ENCODE data around the gene TSSK2. TPM values are rescaled to one million over a fixed set of nuclear protein-coding genes. Genes with fewer than 3 reads are reported as not detected.

TSSK2 gene
- polyA plus RNA-seq, 12 donors = 0.11 to 0.46 TPM; not detected in 10

GRCh38 chr22:19180740-19181410 lies 49.8 kb downstream of the TSSK2 start:
- DNase-seq = no peak

GRCh38 chr22:19181786-19182471 lies 50.8 kb downstream of the TSSK2 start:
- no peak for DNase-seq

Other genes with a start within 250 kb of the TSSK2 start
- gene DGCR6, start 225.0 kb upstream of the TSSK2 start, polyA plus RNA-seq (ENCODE audit: insufficient read length in 12 of 12) = 100 to 1,000 TPM in 2 of 12 donors, 10 to 100 TPM in 9, not detected in 1; 31.9 to 105 (median 70.4) TPM
- gene PRODH, start 195.0 kb upstream of the TSSK2 start, polyA plus RNA-seq (ENCODE audit: insufficient read length in 12 of 12) = 10 to 100 TPM in 3 of 12 donors, 1 to 10 TPM in 8, not detected in 1; 2.2 to 32.7 (median 6.8) TPM
- 10 to 100 TPM in 11 of 12 donors, not detected in 1; 36.1 to 53.3 (median 43.6) TPM for gene DGCR2, start 8.9 kb upstream of the TSSK2 start, polyA plus RNA-seq (ENCODE audit: insufficient read length in 12 of 12)
- 10 to 100 TPM in 11 of 12 donors, not detected in 1; 10.2 to 13.3 (median 11.1) TPM for gene ESS2, start 13.3 kb downstream of the TSSK2 start, polyA plus RNA-seq (ENCODE audit: insufficient read length in 12 of 12)
- gene GSC2, start 19.0 kb downstream of the TSSK2 start, polyA plus RNA-seq (ENCODE audit: insufficient read length in 12 of 12) = not detected
- gene SLC25A1, start 47.4 kb downstream of the TSSK2 start, polyA plus RNA-seq (ENCODE audit: insufficient read length in 12 of 12) = 10 to 100 TPM in 11 of 12 donors, not detected in 1; 14.4 to 31.8 (median 17.5) TPM
- gene CLTCL1, start 160.4 kb downstream of the TSSK2 start, polyA plus RNA-seq (ENCODE audit: insufficient read length in 12 of 12) = 10 to 100 TPM in 10 of 12 donors, 1 to 10 TPM in 1, not detected in 1; 4.2 to 34.6 (median 21.4) TPM

All from muscle of arm (tissue), 12 donors.